Type B pancreatic cell (in vitro differentiated cells): Measurements from ENCODE around the gene MTMR1. TPM values are rescaled to one million over a fixed set of nuclear protein-coding genes. Genes with fewer than 3 reads are reported as not detected.

Experiments used
- DNase-seq: peaks from one replicate; pipeline ENCODE4 v3.0.0; 2021; ENCODE audit warnings: mixed read lengths; ENCODE audit not compliant: unreplicated experiment; ENCODE audit errors: extremely low spot score
- H3K27ac Mint-ChIP-seq: 2 replicates; pipeline ENCODE4 v1.8.0; 2021; ENCODE audit warnings: mild to moderate bottlenecking, mixed read lengths
- H3K27me3 Mint-ChIP-seq: 2 replicates; pipeline ENCODE4 v1.8.0; 2021; ENCODE audit warnings: mixed read lengths
- H3K36me3 Mint-ChIP-seq: 2 replicates; pipeline ENCODE4 v1.8.0; 2021; ENCODE audit warnings: mixed read lengths
- H3K4me1 Mint-ChIP-seq: one replicate; pipeline ENCODE4 v1.8.0; 2021; ENCODE audit warnings: mixed read lengths; ENCODE audit not compliant: unreplicated experiment
- H3K4me3 Mint-ChIP-seq: 2 replicates; pipeline ENCODE4 v1.8.0; 2021; ENCODE audit warnings: mild to moderate bottlenecking, mixed read lengths
- H3K9me3 Mint-ChIP-seq: 2 replicates; pipeline ENCODE4 v1.8.0; 2021; ENCODE audit warnings: mixed read lengths
- total RNA-seq: library from RNA; stranded (reverse); gene quantifications from 2 replicates; pipeline ENCODE4 v1.2.1, GENCODE V29; 2021; ENCODE audit warnings: low replicate concordance
- TF ChIP-seq, protein P1 (sequence below): fragments of 200-600 bp; sonication (generic); conservative IDR thresholded peaks from 2 replicates; pipeline ENCODE4 v1.5.0; 2021; ENCODE audit warnings: antibody characterized with exemption, mild to moderate bottlenecking

Gene MTMR1
- total RNA-seq, 1 donor from 2014 or later = 21.8 TPM

DNA sequence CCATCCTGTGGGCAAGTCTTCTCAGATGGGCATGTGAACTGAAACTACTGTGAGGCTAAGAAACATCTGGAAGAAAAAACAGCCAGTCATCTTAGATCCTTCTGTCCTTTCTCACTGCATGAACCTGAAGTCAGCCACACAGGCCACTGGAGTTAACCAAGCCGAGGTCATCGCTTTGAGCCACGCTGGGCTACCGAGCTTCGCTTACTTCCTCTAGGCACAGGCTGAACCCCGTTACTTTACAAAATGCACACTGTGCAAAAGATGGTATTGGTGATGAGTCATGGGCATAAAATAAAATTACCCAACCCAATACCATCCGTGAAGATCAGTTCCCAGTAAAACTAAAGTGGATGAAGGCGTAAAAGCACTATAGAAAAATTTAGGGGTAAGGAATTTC is 86.2 kb downstream of the MTMR1 start:
- DNase-seq = no peak

DNA sequence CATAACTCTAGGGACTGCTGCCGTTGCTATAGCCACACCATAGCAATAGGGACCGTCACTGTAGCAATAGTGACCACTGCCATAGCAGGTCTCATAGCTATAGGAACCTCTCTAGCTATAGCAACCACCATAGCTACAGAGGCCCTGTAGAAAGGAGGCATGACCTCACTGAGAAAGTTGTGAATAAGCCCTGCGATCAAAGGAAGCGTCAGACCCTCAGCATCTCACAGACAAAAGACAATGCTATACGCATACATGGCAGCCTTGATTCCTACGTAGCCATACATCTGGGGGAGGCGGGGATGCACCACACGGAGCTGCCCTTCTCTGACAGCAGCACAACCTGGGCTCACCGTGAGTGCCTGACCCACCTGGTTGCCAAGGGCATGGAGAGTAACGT is 88.5 kb downstream of the MTMR1 start:
- DNase-seq = no peak
- no peak overlapping the region for H3K27ac Mint-ChIP-seq
- peaks cover 10% of the 10 kb centered on the region for H3K36me3 Mint-ChIP-seq
- no peaks in the 10 kb centered on the region for H3K4me1 Mint-ChIP-seq
- H3K4me3 Mint-ChIP-seq = no peak overlapping the region
- no peaks in the 10 kb centered on the region for H3K27me3 Mint-ChIP-seq
- H3K9me3 Mint-ChIP-seq = no peaks in the 10 kb centered on the region
- TF ChIP-seq, protein P1, sequence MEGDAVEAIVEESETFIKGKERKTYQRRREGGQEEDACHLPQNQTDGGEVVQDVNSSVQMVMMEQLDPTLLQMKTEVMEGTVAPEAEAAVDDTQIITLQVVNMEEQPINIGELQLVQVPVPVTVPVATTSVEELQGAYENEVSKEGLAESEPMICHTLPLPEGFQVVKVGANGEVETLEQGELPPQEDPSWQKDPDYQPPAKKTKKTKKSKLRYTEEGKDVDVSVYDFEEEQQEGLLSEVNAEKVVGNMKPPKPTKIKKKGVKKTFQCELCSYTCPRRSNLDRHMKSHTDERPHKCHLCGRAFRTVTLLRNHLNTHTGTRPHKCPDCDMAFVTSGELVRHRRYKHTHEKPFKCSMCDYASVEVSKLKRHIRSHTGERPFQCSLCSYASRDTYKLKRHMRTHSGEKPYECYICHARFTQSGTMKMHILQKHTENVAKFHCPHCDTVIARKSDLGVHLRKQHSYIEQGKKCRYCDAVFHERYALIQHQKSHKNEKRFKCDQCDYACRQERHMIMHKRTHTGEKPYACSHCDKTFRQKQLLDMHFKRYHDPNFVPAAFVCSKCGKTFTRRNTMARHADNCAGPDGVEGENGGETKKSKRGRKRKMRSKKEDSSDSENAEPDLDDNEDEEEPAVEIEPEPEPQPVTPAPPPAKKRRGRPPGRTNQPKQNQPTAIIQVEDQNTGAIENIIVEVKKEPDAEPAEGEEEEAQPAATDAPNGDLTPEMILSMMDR = no peak

More for the DNA sequence above, 86.2 kb downstream of the MTMR1 start:
- no peaks in the 10 kb centered on the region for H3K4me1 Mint-ChIP-seq
- no peaks in the 10 kb centered on the region for H3K27me3 Mint-ChIP-seq
- no peak overlapping the region for H3K27ac Mint-ChIP-seq
- peaks cover 4% of the 10 kb centered on the region for H3K36me3 Mint-ChIP-seq
- TF ChIP-seq, protein P1 = no peak
- no peak overlapping the region for H3K4me3 Mint-ChIP-seq
- no peaks in the 10 kb centered on the region for H3K9me3 Mint-ChIP-seq

DNA sequence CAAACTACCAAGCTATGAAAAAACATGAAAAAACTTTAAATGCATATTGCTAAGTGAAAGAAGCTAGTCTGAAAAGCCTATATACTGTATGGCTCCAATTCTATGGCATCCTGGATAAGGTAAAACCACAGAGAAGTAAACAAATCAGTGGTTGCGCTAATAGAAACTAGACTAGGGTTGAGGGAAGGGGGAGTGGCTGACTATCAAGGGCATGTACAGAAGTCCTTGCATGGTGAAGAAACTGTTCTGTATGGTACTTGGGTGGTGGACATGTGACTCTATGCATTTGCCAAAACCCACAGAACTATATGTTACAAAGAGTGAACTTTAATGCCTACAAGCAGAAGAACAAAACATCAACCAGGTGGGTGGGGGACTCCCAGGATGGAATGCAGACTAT is 96.8 kb downstream of the MTMR1 start:
- no peaks in the 10 kb centered on the region for H3K27me3 Mint-ChIP-seq

GRCh38 chrX:150792949-150793527 is 99.8 kb downstream of the MTMR1 start:
- TF ChIP-seq, protein P1 = no peak
- no peak overlapping the region for H3K4me3 Mint-ChIP-seq
- H3K9me3 Mint-ChIP-seq = no peaks in the 10 kb centered on the region
- no peaks in the 10 kb centered on the region for H3K27me3 Mint-ChIP-seq
- H3K36me3 Mint-ChIP-seq = peaks cover 35% of the 10 kb centered on the region
- no peaks in the 10 kb centered on the region for H3K4me1 Mint-ChIP-seq
- DNase-seq = no peak
- no peak overlapping the region for H3K27ac Mint-ChIP-seq

More for the DNA sequence above, 96.8 kb downstream of the MTMR1 start:
- Mint-ChIP-seq H3K4me3 (no peak overlapping the region), H3K27ac (no peak overlapping the region), H3K9me3 (no peaks in the 10 kb centered on the region), H3K36me3 (peaks cover 32% of the 10 kb centered on the region), H3K4me1 (no peaks in the 10 kb centered on the region)
- DNase-seq = no peak
- TF ChIP-seq, protein P1 = no peak

GRCh38 chrX:150805736-150806135 is 112.5 kb downstream of the MTMR1 start:
- H3K4me3 Mint-ChIP-seq = no peak overlapping the region
- peaks cover 7% of the 10 kb centered on the region for H3K36me3 Mint-ChIP-seq

More at GRCh38 chrX:150805736-150806135, 112.5 kb downstream of the MTMR1 start:
- Mint-ChIP-seq H3K27me3 (no peaks in the 10 kb centered on the region), H3K27ac (no peak overlapping the region), H3K9me3 (no peaks in the 10 kb centered on the region), H3K4me1 (no peaks in the 10 kb centered on the region)
- DNase-seq = no peak
- TF ChIP-seq, protein P1 = no peak
